ENCODE data around the gene LAMP2. TPM values are rescaled to one million over a fixed set of nuclear protein-coding genes. Genes with fewer than 3 reads are reported as not detected.

The LAMP2 gene
- total and polyA plus RNA-seq, 4 donors = 35.8 to 101 (median 56.3) TPM

DNA sequence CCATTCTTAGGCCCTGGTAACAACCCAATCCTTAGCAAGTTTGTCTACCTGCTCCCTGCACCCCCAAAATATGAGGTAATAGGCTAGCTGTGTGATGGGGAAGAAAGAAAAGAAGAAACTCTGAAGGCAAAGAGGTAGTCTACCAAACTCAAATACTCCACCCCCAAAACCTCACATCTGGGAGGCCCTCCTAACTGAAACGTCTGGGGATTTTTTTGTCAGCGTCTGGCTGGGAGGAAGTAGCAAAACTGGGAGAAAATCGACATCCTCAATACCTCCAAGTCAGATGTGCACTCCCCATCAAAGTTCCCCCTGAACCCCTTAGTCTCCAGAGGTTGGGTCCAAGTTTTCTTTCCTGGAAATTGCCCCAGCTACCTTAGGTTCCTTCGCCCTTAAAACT is 1.0 kb downstream of the LAMP2 start:
- Histone ChIP-seq H3K27me3 (ENCODE audit: control insufficient read depth in 1 of 2, insufficient read depth in 2 of 2, low read length in 1 of 2) (no peaks in the 10 kb centered on the region), H3K36me3 (ENCODE audit: control insufficient read depth in 1 of 2, insufficient read depth in 2 of 2, low read length in 1 of 2) (no peaks in the 10 kb centered on the region), H3K27ac (ENCODE audit: low read depth in 1 of 2, low read length in 2 of 2) (no peak overlapping the region), H3K4me3 (ENCODE audit: low read length in 2 of 2) (peak overlapping the region; percentile 21 to 37), H3K9me3 (ENCODE audit: control insufficient read depth, low read length) (no peaks in the 10 kb centered on the region), H3K4me1 (ENCODE audit: control insufficient read depth in 1 of 2, insufficient read depth in 2 of 2, low read length in 2 of 2) (no peaks in the 10 kb centered on the region)
- DNase-seq (no peak), ATAC-seq (ENCODE audit: low FRiP score) (no peak)
- intact Hi-C loops (cut with DNase I) = loop anchor here in 1 of 2 donors (10.0 kb wide), 1 partner anchor 213 kb away; the partner anchor contains the start of gene ZBTB33
- WGBS, 2 donors = 7 to 31% methylated on average over 4 of the region's 4 CpGs

DNA sequence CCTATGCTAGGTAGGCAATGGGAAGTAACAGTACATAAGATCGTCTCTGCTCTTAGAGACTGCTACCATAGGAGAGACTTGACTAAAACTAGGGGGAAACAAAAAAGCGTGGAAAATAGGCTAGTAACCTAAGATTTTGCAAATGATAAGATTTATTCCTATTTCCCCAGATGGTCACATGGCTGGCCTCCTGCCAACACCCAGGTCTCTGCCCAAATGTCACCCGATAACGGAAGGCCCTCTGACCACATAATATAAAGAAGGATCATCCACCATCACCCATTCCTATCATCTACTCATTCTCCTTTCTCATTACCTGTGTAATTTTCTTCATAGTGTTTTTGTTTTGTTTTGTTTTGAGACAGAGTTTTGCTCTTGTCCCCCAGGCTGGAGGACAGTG is 4.7 kb downstream of the LAMP2 start:
- Histone ChIP-seq H3K9me3 (ENCODE audit: control insufficient read depth, low read length) (no peaks in the 10 kb centered on the region), H3K27ac (ENCODE audit: low read depth in 1 of 2, low read length in 2 of 2) (no peak overlapping the region), H3K4me3 (ENCODE audit: low read length in 2 of 2) (no peak overlapping the region), H3K36me3 (ENCODE audit: control insufficient read depth in 1 of 2, insufficient read depth in 2 of 2, low read length in 1 of 2) (no peaks in the 10 kb centered on the region), H3K27me3 (ENCODE audit: control insufficient read depth in 1 of 2, insufficient read depth in 2 of 2, low read length in 1 of 2) (no peaks in the 10 kb centered on the region), H3K4me1 (ENCODE audit: control insufficient read depth in 1 of 2, insufficient read depth in 2 of 2, low read length in 2 of 2) (no peaks in the 10 kb centered on the region)
- DNase-seq = no peak
- ATAC-seq (ENCODE audit: low FRiP score) = no peak
- 77 to 89% methylated on average over 4 of the region's 4 CpGs for WGBS, 2 donors
- intact Hi-C loops (cut with DNase I) = loop anchor here in 1 of 2 donors (10.0 kb wide), 1 partner anchor 210 kb away; the partner anchor contains the start of gene ZBTB33

DNA sequence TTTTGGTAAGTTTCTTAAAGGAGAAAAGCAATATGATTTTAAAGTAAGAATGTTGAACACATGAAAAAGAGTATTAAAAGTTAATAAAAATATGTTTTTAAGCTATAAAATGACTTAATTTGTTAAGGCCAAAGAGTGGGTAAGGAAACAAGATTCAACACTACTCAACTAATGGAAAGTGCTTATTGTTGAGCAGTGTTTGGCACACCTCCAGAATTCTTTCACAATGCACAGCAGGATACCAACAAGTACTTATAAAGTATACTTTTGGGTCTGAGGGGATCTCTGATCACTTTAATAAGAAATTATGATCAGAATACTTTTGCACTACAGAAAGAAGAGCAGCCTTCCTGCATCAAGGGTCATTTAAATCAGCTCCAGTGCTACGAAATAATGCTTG is 5.9 kb downstream of the LAMP2 start:
- no peaks in the 10 kb centered on the region for H3K27me3 ChIP-seq (ENCODE audit: control insufficient read depth in 1 of 2, insufficient read depth in 2 of 2, low read length in 1 of 2)
- DNase-seq (no peak), ATAC-seq (ENCODE audit: low FRiP score) (no peak)
- H3K9me3 ChIP-seq (ENCODE audit: control insufficient read depth, low read length) = no peaks in the 10 kb centered on the region
- no peak overlapping the region for H3K27ac ChIP-seq (ENCODE audit: low read depth in 1 of 2, low read length in 2 of 2)
- 64 to 98% methylated on average over 1 of the region's 1 CpG for WGBS, 2 donors
- no peak overlapping the region for H3K4me3 ChIP-seq (ENCODE audit: low read length in 2 of 2)
- no peaks in the 10 kb centered on the region for H3K36me3 ChIP-seq (ENCODE audit: control insufficient read depth in 1 of 2, insufficient read depth in 2 of 2, low read length in 1 of 2)
- H3K4me1 ChIP-seq (ENCODE audit: control insufficient read depth in 1 of 2, insufficient read depth in 2 of 2, low read length in 2 of 2) = no peaks in the 10 kb centered on the region
- intact Hi-C loops (cut with DNase I) = loop anchor here in 1 of 2 donors (10.0 kb wide), 1 partner anchor 208 kb away; the partner anchor contains the start of gene ZBTB33

DNA sequence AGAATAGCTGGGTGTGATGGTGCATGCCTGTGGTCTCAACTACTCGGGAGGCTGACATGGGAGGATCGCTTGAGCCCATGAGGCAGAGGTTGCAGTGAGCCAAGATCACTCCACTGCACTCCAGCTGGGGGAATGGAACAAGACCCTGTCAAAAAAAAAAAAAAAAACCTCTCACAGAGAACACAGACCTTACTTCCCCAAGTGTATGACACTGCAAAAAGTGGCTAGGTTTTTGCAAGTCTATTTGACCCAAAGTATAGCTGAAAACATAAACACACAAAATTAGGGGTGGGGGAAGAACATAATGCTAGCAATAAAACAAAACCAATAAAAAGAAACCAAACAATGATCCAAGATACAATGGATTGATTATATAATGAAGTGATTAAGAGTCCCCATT is 6.7 kb downstream of the LAMP2 start:
- DNase-seq = no peak
- no peaks in the 10 kb centered on the region for H3K4me1 ChIP-seq (ENCODE audit: control insufficient read depth in 1 of 2, insufficient read depth in 2 of 2, low read length in 2 of 2)
- no peaks in the 10 kb centered on the region for H3K36me3 ChIP-seq (ENCODE audit: control insufficient read depth in 1 of 2, insufficient read depth in 2 of 2, low read length in 1 of 2)
- 78 to 93% methylated on average over 2 of the region's 2 CpGs for WGBS, 2 donors
- no peak for ATAC-seq (ENCODE audit: low FRiP score)
- intact Hi-C loops (cut with DNase I) = loop anchor here in 1 of 2 donors (10.0 kb wide), 1 partner anchor 208 kb away; the partner anchor contains the start of gene ZBTB33
- no peak overlapping the region for H3K4me3 ChIP-seq (ENCODE audit: low read length in 2 of 2)
- H3K27ac ChIP-seq (ENCODE audit: low read depth in 1 of 2, low read length in 2 of 2) = no peak overlapping the region
- H3K9me3 ChIP-seq (ENCODE audit: control insufficient read depth, low read length) = no peaks in the 10 kb centered on the region
- H3K27me3 ChIP-seq (ENCODE audit: control insufficient read depth in 1 of 2, insufficient read depth in 2 of 2, low read length in 1 of 2) = no peaks in the 10 kb centered on the region

DNA sequence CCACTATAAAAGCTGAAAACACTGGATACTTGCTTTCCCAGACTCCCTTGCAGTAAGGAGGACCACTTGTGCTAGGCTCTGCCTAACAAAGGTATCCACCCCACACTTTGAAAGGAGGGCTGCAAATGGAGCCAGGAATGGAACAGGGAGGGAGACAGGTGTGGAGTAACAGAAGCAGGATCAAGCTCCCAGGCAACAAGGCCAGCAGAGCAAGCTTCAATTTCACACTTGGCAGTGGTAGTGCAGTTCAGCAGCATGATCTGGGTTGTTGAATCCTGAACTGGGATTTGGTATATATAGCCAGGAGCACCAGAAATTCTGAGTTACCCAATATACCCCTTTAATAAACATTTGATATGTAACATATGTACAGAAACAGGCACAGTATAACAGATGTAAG is 9.8 kb downstream of the LAMP2 start:
- Histone ChIP-seq H3K4me1 (ENCODE audit: control insufficient read depth in 1 of 2, insufficient read depth in 2 of 2, low read length in 2 of 2) (no peaks in the 10 kb centered on the region), H3K4me3 (ENCODE audit: low read length in 2 of 2) (no peak overlapping the region), H3K9me3 (ENCODE audit: control insufficient read depth, low read length) (no peaks in the 10 kb centered on the region), H3K27ac (ENCODE audit: low read depth in 1 of 2, low read length in 2 of 2) (no peak overlapping the region), H3K27me3 (ENCODE audit: control insufficient read depth in 1 of 2, insufficient read depth in 2 of 2, low read length in 1 of 2) (no peaks in the 10 kb centered on the region), H3K36me3 (ENCODE audit: control insufficient read depth in 1 of 2, insufficient read depth in 2 of 2, low read length in 1 of 2) (no peaks in the 10 kb centered on the region)
- DNase-seq (no peak), ATAC-seq (ENCODE audit: low FRiP score) (no peak)
- intact Hi-C loops (cut with DNase I) = no loop called here

DNA sequence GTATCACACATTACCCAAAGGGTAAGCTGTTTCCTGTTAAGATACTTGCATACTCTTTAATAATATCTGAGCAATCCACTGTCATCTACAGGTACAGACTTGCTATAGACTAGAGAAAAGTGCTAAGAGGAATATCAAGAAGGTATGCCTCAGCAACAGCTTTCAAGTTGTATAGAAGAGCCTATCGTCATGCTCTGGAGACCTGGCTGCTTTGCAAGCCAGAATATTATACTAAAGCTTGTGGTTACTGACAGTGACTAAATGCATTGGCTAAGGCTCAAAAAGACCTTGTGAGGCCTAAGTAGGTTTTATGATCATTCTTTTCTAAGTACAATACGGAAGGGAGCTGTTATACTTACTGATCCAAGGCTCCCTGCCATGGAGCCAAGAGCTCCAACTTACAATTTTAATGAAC is 11.3 kb downstream of the LAMP2 start:
- no peaks in the 10 kb centered on the region for H3K36me3 ChIP-seq (ENCODE audit: control insufficient read depth in 1 of 2, insufficient read depth in 2 of 2, low read length in 1 of 2)
- no peaks in the 10 kb centered on the region for H3K9me3 ChIP-seq (ENCODE audit: control insufficient read depth, low read length)
- H3K4me1 ChIP-seq (ENCODE audit: control insufficient read depth in 1 of 2, insufficient read depth in 2 of 2, low read length in 2 of 2) = no peaks in the 10 kb centered on the region
- ATAC-seq (ENCODE audit: low FRiP score) = no peak
- no peak overlapping the region for H3K4me3 ChIP-seq (ENCODE audit: low read length in 2 of 2)
- 15 to 20% methylated on average over 2 of the region's 2 CpGs for WGBS, 2 donors
- intact Hi-C loops (cut with DNase I) = no loop called here
- H3K27me3 ChIP-seq (ENCODE audit: control insufficient read depth in 1 of 2, insufficient read depth in 2 of 2, low read length in 1 of 2) = no peaks in the 10 kb centered on the region
- no peak overlapping the region for H3K27ac ChIP-seq (ENCODE audit: low read depth in 1 of 2, low read length in 2 of 2)
- no peak for DNase-seq

DNA sequence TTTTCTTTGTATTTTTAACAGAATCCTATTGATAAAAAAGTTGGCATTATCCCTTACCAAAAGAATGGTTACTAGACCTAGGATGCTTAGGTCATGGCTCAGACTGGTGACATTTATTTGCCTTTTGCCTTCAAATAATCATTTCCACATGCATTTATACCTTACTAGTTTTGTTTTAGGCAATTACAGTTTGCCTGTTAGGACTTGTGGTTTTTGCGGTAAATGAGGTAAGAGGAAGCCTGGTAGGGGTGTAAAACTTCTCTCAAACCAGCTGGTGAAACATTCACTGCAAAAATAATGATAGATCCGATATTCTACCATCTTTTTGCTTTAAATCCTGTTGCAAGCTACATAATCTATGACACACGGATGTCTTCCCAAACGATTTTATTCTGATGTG is 12.1 kb downstream of the LAMP2 start:
- Histone ChIP-seq H3K4me3 (ENCODE audit: low read length in 2 of 2) (no peak overlapping the region), H3K27ac (ENCODE audit: low read depth in 1 of 2, low read length in 2 of 2) (no peak overlapping the region), H3K27me3 (ENCODE audit: control insufficient read depth in 1 of 2, insufficient read depth in 2 of 2, low read length in 1 of 2) (no peaks in the 10 kb centered on the region), H3K4me1 (ENCODE audit: control insufficient read depth in 1 of 2, insufficient read depth in 2 of 2, low read length in 2 of 2) (no peaks in the 10 kb centered on the region), H3K36me3 (ENCODE audit: control insufficient read depth in 1 of 2, insufficient read depth in 2 of 2, low read length in 1 of 2) (peaks cover 0 to 2% of the 10 kb centered on the region in 2 donors), H3K9me3 (ENCODE audit: control insufficient read depth, low read length) (no peaks in the 10 kb centered on the region)
- intact Hi-C loops (cut with DNase I) = no loop called here
- DNase-seq (no peak), ATAC-seq (ENCODE audit: low FRiP score) (no peak)
- WGBS, 2 donors = 53 to 84% methylated on average over 4 of the region's 4 CpGs

DNA sequence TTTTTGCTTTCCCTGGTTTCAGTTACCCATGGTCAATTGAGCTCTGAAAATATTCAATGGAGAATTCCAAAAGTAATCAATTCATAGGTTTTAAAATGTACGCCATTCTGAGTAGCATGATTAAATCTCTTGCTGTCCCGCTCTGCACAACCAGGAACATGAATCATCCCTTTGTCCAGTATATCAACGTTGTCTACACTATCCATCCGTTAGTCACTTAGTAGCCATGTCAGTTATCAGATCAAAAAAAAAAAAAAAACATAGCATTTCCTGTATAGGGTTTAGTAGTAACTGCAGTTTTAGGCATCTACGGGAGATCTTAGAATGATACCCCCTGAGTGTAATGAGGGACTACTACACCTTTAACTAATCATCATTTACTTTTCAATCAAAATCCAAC is 15.1 kb downstream of the LAMP2 start:
- H3K36me3 ChIP-seq (ENCODE audit: control insufficient read depth in 1 of 2, insufficient read depth in 2 of 2, low read length in 1 of 2) = peaks cover 0 to 2% of the 10 kb centered on the region in 2 donors
- 69 to 79% methylated on average over 5 of the region's 5 CpGs for WGBS, 2 donors
- no peaks in the 10 kb centered on the region for H3K27me3 ChIP-seq (ENCODE audit: control insufficient read depth in 1 of 2, insufficient read depth in 2 of 2, low read length in 1 of 2)
- no peak overlapping the region for H3K4me3 ChIP-seq (ENCODE audit: low read length in 2 of 2)
- H3K4me1 ChIP-seq (ENCODE audit: control insufficient read depth in 1 of 2, insufficient read depth in 2 of 2, low read length in 2 of 2) = no peaks in the 10 kb centered on the region
- no peak for ATAC-seq (ENCODE audit: low FRiP score)
- DNase-seq = no peak
- H3K27ac ChIP-seq (ENCODE audit: low read depth in 1 of 2, low read length in 2 of 2) = no peak overlapping the region
- no peaks in the 10 kb centered on the region for H3K9me3 ChIP-seq (ENCODE audit: control insufficient read depth, low read length)
- intact Hi-C loops (cut with DNase I) = no loop called here

DNA sequence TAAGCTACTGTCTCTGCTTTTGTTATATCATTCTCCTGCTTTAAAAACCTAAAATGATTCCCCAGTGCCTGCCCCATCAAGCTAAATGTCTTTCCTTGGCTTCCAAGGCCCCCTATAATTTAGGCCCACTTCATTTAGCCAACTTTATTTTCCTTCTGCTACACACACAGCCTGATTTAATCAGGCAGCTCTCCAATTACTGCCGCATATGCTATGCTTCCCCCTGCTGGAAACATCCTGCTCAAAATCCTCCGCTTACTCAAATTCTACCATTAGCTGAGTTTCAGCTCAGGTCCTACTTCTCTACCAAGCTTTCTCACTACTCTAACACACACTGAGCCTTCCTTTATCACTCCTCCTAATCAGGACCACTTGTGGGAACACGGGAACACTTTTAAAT is 17.0 kb downstream of the LAMP2 start:
- ATAC-seq (ENCODE audit: low FRiP score) (no peak), DNase-seq (no peak)
- H3K36me3 ChIP-seq (ENCODE audit: control insufficient read depth in 1 of 2, insufficient read depth in 2 of 2, low read length in 1 of 2) = peaks cover 0 to 2% of the 10 kb centered on the region in 2 donors
- H3K4me1 ChIP-seq (ENCODE audit: control insufficient read depth in 1 of 2, insufficient read depth in 2 of 2, low read length in 2 of 2) = no peaks in the 10 kb centered on the region
- intact Hi-C loops (cut with DNase I) = no loop called here
- H3K9me3 ChIP-seq (ENCODE audit: control insufficient read depth, low read length) = no peaks in the 10 kb centered on the region
- no peak overlapping the region for H3K4me3 ChIP-seq (ENCODE audit: low read length in 2 of 2)
- H3K27ac ChIP-seq (ENCODE audit: low read depth in 1 of 2, low read length in 2 of 2) = no peak overlapping the region
- no peaks in the 10 kb centered on the region for H3K27me3 ChIP-seq (ENCODE audit: control insufficient read depth in 1 of 2, insufficient read depth in 2 of 2, low read length in 1 of 2)
- WGBS, 2 donors = 17 to 20% methylated on average over 3 of the region's 3 CpGs

All from aorta (tissue), 5 donors.